K562 (cell line): ENCODE results near the gene CHD2. TPM values are rescaled to one million over a fixed set of nuclear protein-coding genes. Genes with fewer than 3 reads are reported as not detected.
A peak's percentile ranks its signal among the peaks of the same experiment; 100 is the strongest.

Experiments
- ARNT ChIP-seq, 2 experiments: fragments of 450-650 bp; IDR thresholded peaks; 2 replicates each; pipeline ENCODE4 v1.6.1; 2016; ENCODE audit warnings: mild to moderate bottlenecking in 1 of 2
- BRD4 ChIP-seq: fragments of 200-600 bp; sonication (generic); IDR thresholded peaks from 2 replicates; pipeline ENCODE4 v1.6.1; 2017; ENCODE audit warnings: inconsistent platforms
- CEBPB ChIP-seq: fragments of 450-650 bp; IDR thresholded peaks from 2 replicates; pipeline ENCODE4 v1.6.1; 2016; ENCODE audit warnings: missing genetic modification characterization, missing compliant biosample characterization
- JUNB ChIP-seq: fragments of 450-650 bp; formaldehyde crosslinking; conservative IDR thresholded peaks from 2 replicates; pipeline ENCODE4 v1.4.0; 2020; ENCODE audit warnings: mild to moderate bottlenecking
- MYC ChIP-seq, 2 experiments: fragments of 250-450 bp in 1 of 2; sonication (Bioruptor Pico) in 1 of 2; IDR thresholded peaks; 2 replicates each; pipeline versions ENCODE4 v1.5.1 to v1.6.1; 2012 to 2021; ENCODE audit warnings: low read depth in 2 of 2, borderline replicate concordance in 1 of 2, improper control_type of control experiment in 1 of 2, low read length in 1 of 2, mild to moderate bottlenecking in 1 of 2, moderate library complexity in 1 of 2
- NCOA2 ChIP-seq, 2 experiments: fragments of 450-650 bp; IDR thresholded peaks; 2 replicates each; pipeline ENCODE4 v1.6.1; 2018; ENCODE audit warnings: mild to moderate bottlenecking in 2 of 2, moderate library complexity in 1 of 2; ENCODE audit not compliant: partially characterized antibody in 2 of 2
- NFYB ChIP-seq: IDR thresholded peaks from 2 replicates; pipeline ENCODE4 v1.6.1; 2011; ENCODE audit warnings: mild to moderate bottlenecking, moderate library complexity; ENCODE audit not compliant: insufficient read length; ENCODE audit errors: extremely low read depth
- PTTG1 ChIP-seq: fragments of 450-650 bp; IDR thresholded peaks from 2 replicates; pipeline ENCODE4 v1.6.1; 2016; ENCODE audit warnings: low read depth, mild to moderate bottlenecking, missing genetic modification characterization, missing compliant biosample characterization
- TRIM24 ChIP-seq, 2 experiments: fragments of 450-650 bp; IDR thresholded peaks; 2 replicates each; pipeline ENCODE4 v1.6.1; 2016
- ZBTB33 ChIP-seq: sonication (generic); formaldehyde crosslinking; IDR thresholded peaks from 2 replicates; pipeline ENCODE4 v1.8.1; 2023; ENCODE audit warnings: mild to moderate bottlenecking, missing genetic modification reagents
- ZZZ3 ChIP-seq: fragments of 450-650 bp; IDR thresholded peaks from 2 replicates; pipeline ENCODE4 v1.6.1; 2016; ENCODE audit warnings: antibody characterized with exemption, mild to moderate bottlenecking, moderate library complexity
- polyA plus RNA-seq, 8 experiments: library from polyadenylated mRNA; depleted of rRNA in 4 of 8; stranded (reverse) in 5 of 8; unstranded in 3 of 8; fragments of >200 nt; fragmentation: Nextera tagmentation in 2 of 8; fragmentation: Illumina TruSeq in 1 of 8; extraction: Ambion mirVana in 2 of 8; extraction: Trizol in 1 of 8; gene quantifications; 2 replicates each; pipeline versions ENCODE4 v1.2.1 to v1.2.3, GENCODE V29; 2011 to 2014; ENCODE audit warnings: inconsistent platforms in 1 of 8, missing spikeins in 1 of 8
- total RNA-seq, 7 experiments: library from RNA; depleted of rRNA in 6 of 7; stranded (reverse); fragments of >200 nt in 6 of 7; fragmentation: Illumina TruSeq in 2 of 7; extraction: Trizol in 2 of 7; gene quantifications; 2 replicates each; pipeline versions ENCODE4 v1.2.1 to v1.2.3, GENCODE V29; 2011 to 2021; ENCODE audit warnings: low replicate concordance in 1 of 7
- TF ChIP-seq, protein P1 (sequence below), 2 experiments: fragments of 450-650 bp; formaldehyde crosslinking in 1 of 2; IDR thresholded peaks; 2 replicates each; pipeline versions ENCODE4 v1.4.0 to v1.6.1; 2014 to 2020; ENCODE audit warnings: mild to moderate bottlenecking in 2 of 2, borderline replicate concordance in 1 of 2, low read depth in 1 of 2
- TF ChIP-seq, protein P2 (sequence below), 2 experiments: fragments of 450-650 bp; conservative IDR thresholded peaks; 2 replicates each; pipeline ENCODE4 v1.6.1; 2017; ENCODE audit warnings: mild to moderate bottlenecking in 2 of 2, moderate library complexity in 2 of 2

Gene CHD2
- total and polyA plus RNA-seq, 9 of the 15 experiments (the other 6 are each of a cell fraction or from before 2014, with no cell fraction given): 38.9 to 70.8 (median 56.2) TPM

DNA sequence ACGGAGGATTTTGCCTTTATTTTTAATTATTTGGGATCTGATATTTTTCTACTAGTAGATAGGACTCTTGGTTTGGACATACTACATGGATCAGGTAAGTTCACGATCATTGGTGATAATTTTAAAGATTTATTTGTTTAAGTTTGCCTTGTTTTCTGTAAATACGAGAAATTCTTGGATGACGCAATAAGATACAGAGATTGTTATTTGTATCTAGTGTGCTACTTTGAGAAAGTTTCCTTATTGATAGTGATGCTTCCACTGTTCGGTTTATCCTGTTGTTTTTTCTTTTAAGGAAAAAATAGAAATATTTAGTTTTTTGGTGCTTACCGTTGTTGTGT, 577 bp downstream of the CHD2 start (continued):
- TF ChIP-seq, protein P1, sequence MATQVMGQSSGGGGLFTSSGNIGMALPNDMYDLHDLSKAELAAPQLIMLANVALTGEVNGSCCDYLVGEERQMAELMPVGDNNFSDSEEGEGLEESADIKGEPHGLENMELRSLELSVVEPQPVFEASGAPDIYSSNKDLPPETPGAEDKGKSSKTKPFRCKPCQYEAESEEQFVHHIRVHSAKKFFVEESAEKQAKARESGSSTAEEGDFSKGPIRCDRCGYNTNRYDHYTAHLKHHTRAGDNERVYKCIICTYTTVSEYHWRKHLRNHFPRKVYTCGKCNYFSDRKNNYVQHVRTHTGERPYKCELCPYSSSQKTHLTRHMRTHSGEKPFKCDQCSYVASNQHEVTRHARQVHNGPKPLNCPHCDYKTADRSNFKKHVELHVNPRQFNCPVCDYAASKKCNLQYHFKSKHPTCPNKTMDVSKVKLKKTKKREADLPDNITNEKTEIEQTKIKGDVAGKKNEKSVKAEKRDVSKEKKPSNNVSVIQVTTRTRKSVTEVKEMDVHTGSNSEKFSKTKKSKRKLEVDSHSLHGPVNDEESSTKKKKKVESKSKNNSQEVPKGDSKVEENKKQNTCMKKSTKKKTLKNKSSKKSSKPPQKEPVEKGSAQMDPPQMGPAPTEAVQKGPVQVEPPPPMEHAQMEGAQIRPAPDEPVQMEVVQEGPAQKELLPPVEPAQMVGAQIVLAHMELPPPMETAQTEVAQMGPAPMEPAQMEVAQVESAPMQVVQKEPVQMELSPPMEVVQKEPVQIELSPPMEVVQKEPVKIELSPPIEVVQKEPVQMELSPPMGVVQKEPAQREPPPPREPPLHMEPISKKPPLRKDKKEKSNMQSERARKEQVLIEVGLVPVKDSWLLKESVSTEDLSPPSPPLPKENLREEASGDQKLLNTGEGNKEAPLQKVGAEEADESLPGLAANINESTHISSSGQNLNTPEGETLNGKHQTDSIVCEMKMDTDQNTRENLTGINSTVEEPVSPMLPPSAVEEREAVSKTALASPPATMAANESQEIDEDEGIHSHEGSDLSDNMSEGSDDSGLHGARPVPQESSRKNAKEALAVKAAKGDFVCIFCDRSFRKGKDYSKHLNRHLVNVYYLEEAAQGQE (IDR thresholded peaks at IDR 0.05; ENCODE audit: borderline replicate concordance): no peak
- TF ChIP-seq, protein P1 (CRISPR knock-in tag; IDR thresholded peaks at IDR 0.05; ENCODE audit: low read depth): no peak
- no peak for TF ChIP-seq ZBTB33 (CRISPR knock-in tag)
- TF ChIP-seq, protein P2, sequence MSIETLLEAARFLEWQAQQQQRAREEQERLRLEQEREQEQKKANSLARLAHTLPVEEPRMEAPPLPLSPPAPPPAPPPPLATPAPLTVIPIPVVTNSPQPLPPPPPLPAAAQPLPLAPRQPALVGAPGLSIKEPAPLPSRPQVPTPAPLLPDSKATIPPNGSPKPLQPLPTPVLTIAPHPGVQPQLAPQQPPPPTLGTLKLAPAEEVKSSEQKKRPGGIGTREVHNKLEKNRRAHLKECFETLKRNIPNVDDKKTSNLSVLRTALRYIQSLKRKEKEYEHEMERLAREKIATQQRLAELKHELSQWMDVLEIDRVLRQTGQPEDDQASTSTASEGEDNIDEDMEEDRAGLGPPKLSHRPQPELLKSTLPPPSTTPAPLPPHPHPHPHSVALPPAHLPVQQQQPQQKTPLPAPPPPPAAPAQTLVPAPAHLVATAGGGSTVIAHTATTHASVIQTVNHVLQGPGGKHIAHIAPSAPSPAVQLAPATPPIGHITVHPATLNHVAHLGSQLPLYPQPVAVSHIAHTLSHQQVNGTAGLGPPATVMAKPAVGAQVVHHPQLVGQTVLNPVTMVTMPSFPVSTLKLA (conservative IDR thresholded peaks at IDR 0.05): no peak
- TF ChIP-seq JUNB (CRISPR knock-in tag): no peak
- peak in 1 of 2 experiments; percentile 48; a peak in 1 of 4 replicates for TF ChIP-seq TRIM24 (IDR thresholded peaks at IDR 0.05)
- TF ChIP-seq ZZZ3: 0 out of 2 replicates have a peak, but pooled peaks have one; percentile 23
- TF ChIP-seq CEBPB (tag): peak; percentile 93
- TF ChIP-seq BRD4: 0 out of 2 replicates have a peak, but pooled peaks have one; percentile 4
- TF ChIP-seq PTTG1 (tag): no peak
- 0 out of 4 replicates have a peak, but pooled peaks of 1 of the 2 experiments have one; percentile 64 for TF ChIP-seq ARNT (IDR thresholded peaks at IDR 0.05)
- TF ChIP-seq NFYB: no peak
- TF ChIP-seq MYC (IDR thresholded peaks at IDR 0.05; ENCODE audit: low read depth, low read length): peak; percentile 14; the same call in 1 of the 2 replicates
- no peak for TF ChIP-seq MYC (CRISPR knock-in tag; IDR thresholded peaks at IDR 0.05; ENCODE audit: borderline replicate concordance, low read depth)
- TF ChIP-seq NCOA2 (IDR thresholded peaks at IDR 0.05; ENCODE audit: partially characterized antibody in 2 of 2): peak in 1 of 2 experiments; percentile 16
- TF ChIP-seq, all 486 proteins: peak for 18
